ENCODE measurements around the gene YARS1. TPM values are rescaled to one million over a fixed set of nuclear protein-coding genes. Genes with fewer than 3 reads are reported as not detected.

YARS1 gene
- total RNA-seq, result 45.4 TPM

- peak; percentile 100 for DNase-seq
Measured at GRCh38 chr1:32817159-32817814, at the start of gene YARS1, which contains the start of gene S100PBP. Gene YARS1, minus strand, starts transcription at chr1:32817358. Its CDS starts 114 bp downstream, at chr1:32817244. Gene S100PBP, plus strand, starts transcription at chr1:32817653. Its CDS starts 8,447 bp downstream, at chr1:32826100.

DNA sequence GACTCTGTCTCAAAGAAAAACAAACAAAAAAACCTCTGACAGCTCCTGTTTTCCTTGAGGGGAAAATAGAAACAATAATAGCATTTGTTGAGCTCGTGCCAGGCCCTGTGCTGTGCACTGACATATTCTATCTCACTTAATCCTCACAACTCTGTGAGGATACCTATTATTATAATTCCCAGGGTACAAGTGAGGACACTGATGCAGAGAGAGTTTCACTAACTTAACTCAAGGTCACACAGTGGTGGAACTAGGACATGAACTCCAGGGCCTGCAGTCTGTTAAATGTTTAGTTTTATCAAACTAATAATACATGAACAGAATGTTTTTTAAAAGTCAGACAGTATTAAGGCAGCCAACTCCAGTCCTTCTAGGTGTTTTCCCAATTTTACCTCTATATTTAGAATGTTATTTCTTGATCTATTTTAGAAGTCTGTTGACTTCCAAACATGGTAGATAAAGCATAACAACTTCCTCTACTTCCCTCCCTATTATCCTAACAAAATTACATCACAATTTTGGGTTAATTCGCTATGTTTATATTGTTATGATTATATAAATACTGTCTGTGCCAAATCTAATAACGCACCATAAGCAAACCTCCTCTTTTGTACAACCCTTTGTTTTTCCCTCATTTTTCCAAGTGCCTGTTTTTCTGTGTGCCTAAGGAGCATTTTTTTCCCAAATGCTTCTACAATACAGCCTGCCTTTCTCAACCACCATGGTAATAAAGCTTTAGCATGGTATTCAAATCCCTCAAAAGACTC is 48.7 kb upstream of the YARS1 start:
- DNase-seq, result no peak

DNA sequence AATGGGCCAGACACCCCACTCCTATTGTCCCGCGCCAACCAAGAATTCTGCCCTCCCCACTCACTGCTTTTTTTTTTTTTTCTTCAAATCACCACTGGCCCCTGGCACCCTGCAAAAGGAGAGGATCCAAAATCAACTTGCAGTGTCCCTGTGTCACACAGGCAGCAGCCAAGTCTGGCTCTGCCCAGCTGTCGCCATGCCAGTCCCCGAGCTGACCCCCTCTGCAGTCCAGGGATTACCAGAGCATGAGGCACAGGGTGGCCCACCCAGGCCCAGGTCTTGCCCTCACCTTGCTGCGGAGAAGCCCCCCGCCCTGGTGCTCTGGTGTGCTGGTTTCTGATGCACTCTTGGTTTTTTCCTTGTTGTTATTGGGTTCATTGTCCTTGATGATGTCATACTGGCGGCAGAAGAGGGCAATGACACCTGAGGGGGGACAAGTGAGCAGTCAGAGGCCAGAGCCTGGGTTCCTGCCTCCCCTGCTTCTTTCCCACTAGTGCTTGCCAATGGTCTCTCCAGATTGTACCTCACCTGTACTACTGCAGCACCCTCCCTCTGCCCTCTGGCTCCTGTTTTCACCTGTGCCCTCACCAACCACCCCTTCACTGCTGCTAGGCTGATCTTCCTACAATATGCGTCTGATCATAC is 47.3 kb upstream of the YARS1 start:
- DNase-seq, result no peak

GRCh38 chr1:32863881-32864245 is 46.7 kb upstream of the YARS1 start:
- DNase-seq, result no peak

GRCh38 chr1:32863218-32863880 is 46.2 kb upstream of the YARS1 start:
- DNase-seq, result no peak

- no peak for DNase-seq
Measured at GRCh38 chr1:32861904-32862695, 44.9 kb upstream of the YARS1 start.

GRCh38 chr1:32860566-32860965 is 43.4 kb upstream of the YARS1 start:
- DNase-seq, result no peak

- no peak for DNase-seq
Measured at GRCh38 chr1:32859915-32860314, 42.8 kb upstream of the YARS1 start.

DNA sequence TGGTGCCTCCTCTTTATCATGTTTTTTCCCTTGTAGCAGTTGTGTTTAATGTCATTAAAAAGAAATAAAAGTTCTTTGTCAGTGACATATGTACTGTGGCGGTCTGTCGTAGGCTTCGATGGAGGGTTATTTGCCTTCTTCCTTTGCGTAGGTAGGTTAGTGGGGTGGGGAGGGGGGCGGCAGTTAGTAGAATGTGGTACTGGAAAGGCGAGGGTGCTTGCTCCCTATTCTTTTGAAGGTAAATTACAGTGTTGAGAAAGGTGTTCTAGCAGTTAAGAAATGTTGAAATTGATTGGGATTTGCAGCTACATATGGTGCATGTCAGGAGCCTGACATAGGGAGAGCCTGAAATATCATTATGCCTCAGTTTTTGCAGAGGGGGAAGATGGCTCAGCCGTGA is 41.6 kb upstream of the YARS1 start:
- DNase-seq, result no peak

- no peak for DNase-seq
Measured at GRCh38 chr1:32858136-32858535, 41.0 kb upstream of the YARS1 start.

GRCh38 chr1:32855861-32856617 is 38.9 kb upstream of the YARS1 start:
- DNase-seq, result no peak

DNA sequence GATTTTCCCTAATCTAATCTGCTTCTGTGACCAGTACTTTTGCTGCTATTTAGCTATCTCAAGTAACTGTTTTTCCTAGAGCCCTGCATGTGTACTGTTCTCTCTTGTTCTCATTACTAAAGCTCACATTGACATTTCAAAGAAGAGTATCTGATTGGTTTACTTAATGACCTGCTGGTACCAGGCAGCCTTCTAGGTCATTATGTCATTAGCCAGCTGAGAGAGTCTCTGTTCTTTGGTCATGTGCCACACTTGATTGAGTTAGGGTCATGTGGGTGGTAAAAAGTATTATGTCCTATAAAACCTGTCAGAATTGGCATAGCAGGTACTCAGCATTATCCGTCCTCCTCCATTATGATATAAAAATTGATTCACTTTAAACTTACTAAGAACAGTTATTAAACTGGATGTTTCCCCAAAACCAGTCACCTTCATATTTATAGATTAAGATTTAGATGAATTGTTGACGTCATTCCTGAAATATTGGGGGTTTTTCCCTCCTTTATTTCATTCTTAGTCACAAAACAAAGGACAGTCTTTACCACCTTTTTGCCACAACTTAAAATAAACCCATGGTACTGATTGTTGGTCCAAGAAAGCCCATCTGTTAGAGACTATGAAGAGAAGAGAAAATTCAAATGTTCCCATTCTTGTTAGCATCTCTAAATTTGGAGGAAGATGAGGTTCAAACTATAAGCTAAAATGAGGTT is 31.4 kb upstream of the YARS1 start:
- no peak for DNase-seq

- DNase-seq, result no peak
Measured at GRCh38 chr1:32831878-32832277, 14.7 kb upstream of the YARS1 start.

DNA sequence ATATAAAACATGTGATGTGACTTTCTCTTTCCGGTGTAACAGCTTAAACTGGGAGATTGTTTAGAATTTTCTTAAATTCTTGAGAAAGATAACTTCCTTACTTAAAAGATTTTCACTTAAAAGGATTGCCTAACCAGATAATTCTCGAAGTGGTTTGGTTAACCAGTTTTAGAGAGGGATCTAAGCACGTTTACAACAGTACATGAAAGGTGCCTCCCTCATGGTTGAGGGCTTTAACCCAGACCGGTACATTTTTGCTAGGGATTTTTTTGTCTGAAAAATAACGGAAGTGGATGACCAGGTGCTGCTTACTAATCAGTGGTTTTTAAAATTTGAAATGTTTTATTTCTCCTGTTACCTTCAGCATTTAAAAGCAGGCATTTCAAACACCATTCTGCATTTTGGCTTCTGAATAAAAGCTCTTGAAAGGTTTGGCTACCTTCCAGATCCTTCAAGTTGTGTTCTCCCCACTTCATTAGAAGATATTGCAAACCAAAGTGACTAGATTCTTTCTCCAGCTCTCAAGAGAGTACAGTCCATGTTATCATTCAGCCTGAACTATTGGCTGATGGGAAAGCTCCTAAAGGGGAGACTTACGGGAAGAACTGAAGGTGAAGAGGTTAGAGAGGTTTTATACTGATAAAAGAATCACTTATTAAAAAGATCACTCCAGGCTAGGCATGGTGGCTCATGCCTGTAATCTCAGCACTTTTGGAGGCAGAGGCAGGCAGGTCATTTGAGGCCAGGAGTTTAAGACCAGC is 13.1 kb upstream of the YARS1 start:
- no peak for DNase-seq

GRCh38 chr1:32828341-32828740 is 11.2 kb upstream of the YARS1 start:
- DNase-seq, result peak; percentile 2

- DNase-seq, result no peak
Measured at GRCh38 chr1:32825181-32825580, 8.0 kb upstream of the YARS1 start.

- no peak for DNase-seq
Measured at GRCh38 chr1:32818804-32819541, 1.8 kb upstream of the YARS1 start.

- DNase-seq, result peak; percentile 53
Measured at GRCh38 chr1:32817815-32818786, 943 bp upstream of the YARS1 start.

Measured in skin of body (tissue), 2 donors.